Memory B cell (primary cell): ENCODE results near the gene ENTPD8.
A peak's percentile ranks its signal among the peaks of the same experiment; 100 is the strongest.

ENCODE experiments used
- ATAC-seq: fragments of 150-1000 bp; cut with Tn5 transposase; 2 replicates; pipeline ENCODE4 v1.10.0; 2021; ENCODE audit warnings: low read depth, mild to moderate bottlenecking, moderate library complexity
- DNase-seq, 2 donors: peaks; one replicate each; pipeline ENCODE4 v3.0.0; 2022; ENCODE audit warnings: low spot score in 2 of 2
- H3K27ac Mint-ChIP-seq: one replicate; pipeline ENCODE4 v1.8.0; 2022; ENCODE audit warnings: mild to moderate bottlenecking, moderate library complexity, mixed read lengths
- H3K27me3 Mint-ChIP-seq: one replicate; pipeline ENCODE4 v1.8.0; 2022; ENCODE audit warnings: mixed read lengths
- H3K36me3 Mint-ChIP-seq: one replicate; pipeline ENCODE4 v1.8.0; 2022; ENCODE audit warnings: mild to moderate bottlenecking, mixed read lengths
- H3K4me1 Mint-ChIP-seq: one replicate; pipeline ENCODE4 v1.8.0; 2022; ENCODE audit warnings: mixed read lengths
- H3K4me3 Mint-ChIP-seq: one replicate; pipeline ENCODE4 v1.8.0; 2022; ENCODE audit warnings: mild to moderate bottlenecking, moderate library complexity, mixed read lengths
- H3K9me3 Mint-ChIP-seq: one replicate; pipeline ENCODE4 v1.8.0; 2022; ENCODE audit warnings: mixed read lengths

The ENTPD8 gene

GRCh38 chr9:137441289-137441934 is at the start of gene ENTPD8:
TSS of gene ENTPD8 (minus strand) at chr9:137441357. CDS start at chr9:137438285, 3,072 bp downstream.
- Mint-ChIP-seq H3K9me3 (no peaks in the 10 kb centered on the region), H3K4me1 (peaks cover 5% of the 10 kb centered on the region), H3K4me3 (peak within 1 kb of the TSS; percentile 70), H3K36me3 (no peaks in the 10 kb centered on the region), H3K27me3 (peaks cover 14% of the 10 kb centered on the region), H3K27ac (no peak within 1 kb of the TSS)
- no peak for ATAC-seq
- DNase-seq = no peak

- no peak for DNase-seq
- Mint-ChIP-seq H3K27ac (no peak overlapping the region), H3K9me3 (no peaks in the 10 kb centered on the region), H3K27me3 (no peaks in the 10 kb centered on the region), H3K4me3 (no peak overlapping the region), H3K36me3 (peaks cover 5% of the 10 kb centered on the region), H3K4me1 (peaks cover 3% of the 10 kb centered on the region)
- ATAC-seq = no peak
Observed at GRCh38 chr9:137490532-137491186, 49.5 kb upstream of the ENTPD8 start.

- H3K4me1 Mint-ChIP-seq = no peaks in the 10 kb centered on the region
- H3K4me3 Mint-ChIP-seq = no peak overlapping the region
- H3K27me3 Mint-ChIP-seq = no peaks in the 10 kb centered on the region
- peaks cover 3% of the 10 kb centered on the region for H3K36me3 Mint-ChIP-seq
- ATAC-seq (no peak), DNase-seq (no peak)
- H3K9me3 Mint-ChIP-seq = no peaks in the 10 kb centered on the region
- no peak overlapping the region for H3K27ac Mint-ChIP-seq
Observed at GRCh38 chr9:137488906-137489305, 47.7 kb upstream of the ENTPD8 start.

- no peaks in the 10 kb centered on the region for H3K9me3 Mint-ChIP-seq
- H3K36me3 Mint-ChIP-seq = peaks cover 3% of the 10 kb centered on the region
- ATAC-seq = no peak
- no peaks in the 10 kb centered on the region for H3K4me1 Mint-ChIP-seq
- no peak overlapping the region for H3K4me3 Mint-ChIP-seq
- DNase-seq = no peak
- no peak overlapping the region for H3K27ac Mint-ChIP-seq
- no peaks in the 10 kb centered on the region for H3K27me3 Mint-ChIP-seq
Observed at GRCh38 chr9:137488327-137488653, 47.1 kb upstream of the ENTPD8 start.

- H3K9me3 Mint-ChIP-seq = no peaks in the 10 kb centered on the region
- DNase-seq (no peak), ATAC-seq (no peak)
- H3K27me3 Mint-ChIP-seq = no peaks in the 10 kb centered on the region
- H3K4me3 Mint-ChIP-seq = no peak overlapping the region
- H3K4me1 Mint-ChIP-seq = no peaks in the 10 kb centered on the region
- peaks cover 3% of the 10 kb centered on the region for H3K36me3 Mint-ChIP-seq
- no peak overlapping the region for H3K27ac Mint-ChIP-seq
Observed at GRCh38 chr9:137487454-137488326, 46.5 kb upstream of the ENTPD8 start.

- DNase-seq = no peak
- Mint-ChIP-seq H3K4me3 (no peak overlapping the region), H3K9me3 (no peaks in the 10 kb centered on the region), H3K36me3 (peaks cover 3% of the 10 kb centered on the region), H3K27ac (no peak overlapping the region), H3K4me1 (no peaks in the 10 kb centered on the region), H3K27me3 (no peaks in the 10 kb centered on the region)
- ATAC-seq = no peak
Observed at GRCh38 chr9:137486545-137487453, 45.6 kb upstream of the ENTPD8 start.

- DNase-seq (no peak), ATAC-seq (no peak)
- Mint-ChIP-seq H3K27me3 (no peaks in the 10 kb centered on the region), H3K4me1 (no peaks in the 10 kb centered on the region), H3K9me3 (no peaks in the 10 kb centered on the region), H3K36me3 (peaks cover 1% of the 10 kb centered on the region), H3K27ac (no peak overlapping the region), H3K4me3 (no peak overlapping the region)
Observed at GRCh38 chr9:137486141-137486490, 45.0 kb upstream of the ENTPD8 start.

- H3K27me3 Mint-ChIP-seq = no peaks in the 10 kb centered on the region
- no peaks in the 10 kb centered on the region for H3K36me3 Mint-ChIP-seq
- DNase-seq (no peak), ATAC-seq (no peak)
- no peaks in the 10 kb centered on the region for H3K9me3 Mint-ChIP-seq
- H3K4me1 Mint-ChIP-seq = no peaks in the 10 kb centered on the region
- no peak overlapping the region for H3K4me3 Mint-ChIP-seq
- H3K27ac Mint-ChIP-seq = no peak overlapping the region
Observed at GRCh38 chr9:137485343-137486140, 44.4 kb upstream of the ENTPD8 start.

- Mint-ChIP-seq H3K27me3 (no peaks in the 10 kb centered on the region), H3K36me3 (no peaks in the 10 kb centered on the region), H3K9me3 (no peaks in the 10 kb centered on the region), H3K4me3 (no peak overlapping the region), H3K27ac (no peak overlapping the region), H3K4me1 (no peaks in the 10 kb centered on the region)
- no peak for DNase-seq
- no peak for ATAC-seq
Observed at GRCh38 chr9:137484551-137485315, 43.6 kb upstream of the ENTPD8 start.

- Mint-ChIP-seq H3K36me3 (peaks cover 2% of the 10 kb centered on the region), H3K27me3 (no peaks in the 10 kb centered on the region), H3K4me1 (no peaks in the 10 kb centered on the region), H3K9me3 (no peaks in the 10 kb centered on the region), H3K27ac (no peak overlapping the region), H3K4me3 (no peak overlapping the region)
- no peak for DNase-seq
- no peak for ATAC-seq
Observed at GRCh38 chr9:137482094-137482781, 41.1 kb upstream of the ENTPD8 start.

- no peak for ATAC-seq
- Mint-ChIP-seq H3K9me3 (peaks cover 3% of the 10 kb centered on the region), H3K27me3 (no peaks in the 10 kb centered on the region), H3K36me3 (peaks cover 5% of the 10 kb centered on the region), H3K4me3 (no peak overlapping the region), H3K27ac (no peak overlapping the region), H3K4me1 (no peaks in the 10 kb centered on the region)
- DNase-seq = no peak
Observed at GRCh38 chr9:137480686-137481683, 39.8 kb upstream of the ENTPD8 start.
